GM18505 (cell line): ENCODE data around the gene TPST1.
"Not testable (repeated sequence)": the region's sequence is repeated elsewhere in the genome, so short reads cannot be mapped to it uniquely, and the experiment has no call there.

ENCODE experiments used
- ATAC-seq: cut with Tn5 transposase; IDR thresholded peaks from one replicate; pipeline ENCODE4 v1.9.1; 2021; ENCODE audit not compliant: unreplicated experiment
- POLR2A ChIP-seq: IDR thresholded peaks from 4 replicates; pipeline ENCODE4 v1.6.1; 2011; ENCODE audit warnings: borderline replicate concordance; ENCODE audit not compliant: insufficient read depth, insufficient read length; ENCODE audit errors: extremely low read depth

The TPST1 gene

GRCh38 chr7:66363635-66364034 is 158.5 kb downstream of the TPST1 start:
- no peak for ATAC-seq

GRCh38 chr7:66365031-66365430 is 159.9 kb downstream of the TPST1 start:
- not testable (repeated sequence) for ATAC-seq

More at GRCh38 chr7:66363635-66364034, 158.5 kb downstream of the TPST1 start:
- no peak for TF ChIP-seq POLR2A

- ATAC-seq: no peak
- no peak for TF ChIP-seq POLR2A
Measured at GRCh38 chr7:66371096-66371824, 166.1 kb downstream of the TPST1 start.

- not testable (repeated sequence) for ATAC-seq
Measured at GRCh38 chr7:66374141-66374840, 169.2 kb downstream of the TPST1 start.

- TF ChIP-seq POLR2A: no peak
- no peak for ATAC-seq
Measured at GRCh38 chr7:66376264-66376945, 171.3 kb downstream of the TPST1 start.

- TF ChIP-seq POLR2A: no peak
- ATAC-seq: no peak
Measured at GRCh38 chr7:66377045-66377444, 171.9 kb downstream of the TPST1 start.

- ATAC-seq: no peak
- TF ChIP-seq POLR2A: no peak
Measured at GRCh38 chr7:66377714-66378113, 172.6 kb downstream of the TPST1 start.

- no peak for TF ChIP-seq POLR2A
- no peak for ATAC-seq
Measured at GRCh38 chr7:66379542-66380160, 174.5 kb downstream of the TPST1 start.

- ATAC-seq: no peak
- TF ChIP-seq POLR2A: no peak
Measured at GRCh38 chr7:66380272-66380888, 175.2 kb downstream of the TPST1 start.

- not testable (repeated sequence) for ATAC-seq
Measured at GRCh38 chr7:66382182-66382923, 177.2 kb downstream of the TPST1 start.

GRCh38 chr7:66385191-66385905 is 180.2 kb downstream of the TPST1 start:
- ATAC-seq: not testable (repeated sequence)

GRCh38 chr7:66395128-66395571 is 190.0 kb downstream of the TPST1 start:
- not testable (repeated sequence) for ATAC-seq

- not testable (repeated sequence) for ATAC-seq
Measured at GRCh38 chr7:66396052-66396451, 190.9 kb downstream of the TPST1 start.

GRCh38 chr7:66398841-66399240 is 193.7 kb downstream of the TPST1 start:
- not testable (repeated sequence) for ATAC-seq
